ENCODE data around the gene TCEANC. TPM values are rescaled to one million over a fixed set of nuclear protein-coding genes. Genes with fewer than 3 reads are reported as not detected.

TCEANC gene
- total RNA-seq, 1 experiment from 2014 or later: 0.92 TPM

- no peaks in the 10 kb centered on the region for H3K9me3 ChIP-seq (ENCODE audit: control insufficient read depth, insufficient read depth, low read depth, low read length)
- ChIA-PET POLR2A (no interaction called here), CTCF (no interaction called here)
- in situ Hi-C loops (cut with HindIII; ENCODE audit: low pct_unique_long_range_greater_than_20kb, low sequenced_read_pairs): no loop called here
- TF ChIP-seq SIN3A (IDR thresholded peaks at IDR 0.05; ENCODE audit: borderline replicate concordance, insufficient read depth, low read depth, low read length) (no peak), POLR2AphosphoS5 (IDR thresholded peaks at IDR 0.05; ENCODE audit: low read depth, low read length) (no peak), TCF7L2 (IDR thresholded peaks at IDR 0.05; ENCODE audit: low read depth, low read length) (no peak), REST (IDR thresholded peaks at IDR 0.05; ENCODE audit: insufficient read depth in 1 of 2, low read depth in 2 of 2, low read length in 1 of 2) (no peak)
- TF ChIP-seq, protein P1, sequence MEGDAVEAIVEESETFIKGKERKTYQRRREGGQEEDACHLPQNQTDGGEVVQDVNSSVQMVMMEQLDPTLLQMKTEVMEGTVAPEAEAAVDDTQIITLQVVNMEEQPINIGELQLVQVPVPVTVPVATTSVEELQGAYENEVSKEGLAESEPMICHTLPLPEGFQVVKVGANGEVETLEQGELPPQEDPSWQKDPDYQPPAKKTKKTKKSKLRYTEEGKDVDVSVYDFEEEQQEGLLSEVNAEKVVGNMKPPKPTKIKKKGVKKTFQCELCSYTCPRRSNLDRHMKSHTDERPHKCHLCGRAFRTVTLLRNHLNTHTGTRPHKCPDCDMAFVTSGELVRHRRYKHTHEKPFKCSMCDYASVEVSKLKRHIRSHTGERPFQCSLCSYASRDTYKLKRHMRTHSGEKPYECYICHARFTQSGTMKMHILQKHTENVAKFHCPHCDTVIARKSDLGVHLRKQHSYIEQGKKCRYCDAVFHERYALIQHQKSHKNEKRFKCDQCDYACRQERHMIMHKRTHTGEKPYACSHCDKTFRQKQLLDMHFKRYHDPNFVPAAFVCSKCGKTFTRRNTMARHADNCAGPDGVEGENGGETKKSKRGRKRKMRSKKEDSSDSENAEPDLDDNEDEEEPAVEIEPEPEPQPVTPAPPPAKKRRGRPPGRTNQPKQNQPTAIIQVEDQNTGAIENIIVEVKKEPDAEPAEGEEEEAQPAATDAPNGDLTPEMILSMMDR (IDR thresholded peaks at IDR 0.05): no peak
- DNase-seq (ENCODE audit: low read depth, low spot score) (no peak), ATAC-seq (no peak)
- intact Hi-C loops (cut with micrococcal nuclease; ENCODE audit: unreplicated experiment): no loop called here
- no TSS peak for BruUV-seq (replicated peaks)
- no peaks in the 10 kb centered on the region for H3K4me1 ChIP-seq (ENCODE audit: control insufficient read depth, insufficient read depth, low read length)
- H3K27me3 ChIP-seq (ENCODE audit: control insufficient read depth, insufficient read depth, low read length): no peaks in the 10 kb centered on the region
- H3K36me3 ChIP-seq (ENCODE audit: control insufficient read depth, insufficient read depth, low read length): no peaks in the 10 kb centered on the region
- H3K4me3 ChIP-seq (ENCODE audit: low read depth in 2 of 2, low read length in 2 of 2): no peak overlapping the region
- no peak overlapping the region for H3K27ac ChIP-seq (ENCODE audit: low read length)
Observed at GRCh38 chrX:13703135-13703534, 50.2 kb downstream of the TCEANC start.

DNA sequence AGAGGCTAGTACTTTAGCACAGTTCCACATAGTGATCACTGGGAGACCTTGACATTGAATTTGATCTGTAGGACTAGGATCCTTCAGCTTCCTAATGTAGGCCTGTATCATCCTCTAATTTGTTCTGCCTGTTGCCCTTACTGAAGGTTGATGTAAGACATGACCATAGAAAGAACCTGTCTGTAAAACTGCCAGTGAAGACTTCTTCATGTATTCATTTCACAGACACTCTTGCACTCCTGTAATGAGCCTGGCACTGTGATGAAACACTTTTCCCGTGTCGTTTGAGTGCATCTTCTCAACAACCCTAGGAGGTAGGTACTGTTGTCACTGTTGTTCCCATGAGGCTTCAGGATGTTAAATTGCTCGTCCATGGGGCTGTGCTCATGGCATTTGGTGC lies 50.6 kb downstream of the TCEANC start:
- BruUV-seq (replicated peaks): no TSS peak
- Histone ChIP-seq H3K27me3 (ENCODE audit: control insufficient read depth, insufficient read depth, low read length) (no peaks in the 10 kb centered on the region), H3K36me3 (ENCODE audit: control insufficient read depth, insufficient read depth, low read length) (no peaks in the 10 kb centered on the region), H3K4me1 (ENCODE audit: control insufficient read depth, insufficient read depth, low read length) (no peaks in the 10 kb centered on the region), H3K4me3 (ENCODE audit: low read depth in 2 of 2, low read length in 2 of 2) (no peak overlapping the region), H3K9me3 (ENCODE audit: control insufficient read depth, insufficient read depth, low read depth, low read length) (no peaks in the 10 kb centered on the region), H3K27ac (ENCODE audit: low read length) (no peak overlapping the region)
- in situ Hi-C loops (cut with HindIII; ENCODE audit: low pct_unique_long_range_greater_than_20kb, low sequenced_read_pairs): no loop called here
- ChIA-PET POLR2A (no interaction called here), CTCF (no interaction called here)
- intact Hi-C loops (cut with micrococcal nuclease; ENCODE audit: unreplicated experiment): no loop called here
- TF ChIP-seq POLR2AphosphoS5 (IDR thresholded peaks at IDR 0.05; ENCODE audit: low read depth, low read length): no peak
- ATAC-seq (no peak), DNase-seq (ENCODE audit: low read depth, low spot score) (no peak)

DNA sequence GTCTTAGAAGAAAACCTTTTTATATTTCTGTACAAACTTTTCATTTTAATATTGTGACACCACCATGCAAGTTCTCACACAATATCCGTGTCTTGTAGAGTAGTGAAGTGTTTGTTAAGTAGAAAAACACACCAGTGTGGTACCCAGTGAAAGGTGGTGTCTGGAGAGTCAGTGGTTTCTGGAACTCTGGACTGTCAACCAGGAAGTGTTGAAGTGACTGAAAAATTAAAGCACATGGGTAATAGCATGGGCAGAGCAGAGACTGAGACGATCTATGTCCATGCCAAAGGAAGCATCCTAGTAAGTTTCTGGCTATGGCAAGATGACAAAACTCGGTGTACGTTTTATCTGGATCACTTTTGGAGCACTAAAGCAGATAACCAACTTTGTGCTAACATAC lies 58.2 kb downstream of the TCEANC start:
- no peaks in the 10 kb centered on the region for H3K27me3 ChIP-seq (ENCODE audit: control insufficient read depth, insufficient read depth, low read length)
- no peaks in the 10 kb centered on the region for H3K9me3 ChIP-seq (ENCODE audit: control insufficient read depth, insufficient read depth, low read depth, low read length)
- H3K4me1 ChIP-seq (ENCODE audit: control insufficient read depth, insufficient read depth, low read length): no peaks in the 10 kb centered on the region
- ATAC-seq (no peak), DNase-seq (ENCODE audit: low read depth, low spot score) (no peak)
- no peak overlapping the region for H3K27ac ChIP-seq (ENCODE audit: low read length)
- intact Hi-C loops (cut with micrococcal nuclease; ENCODE audit: unreplicated experiment): no loop called here
- H3K4me3 ChIP-seq (ENCODE audit: low read depth in 2 of 2, low read length in 2 of 2): no peak overlapping the region
- in situ Hi-C loops (cut with HindIII; ENCODE audit: low pct_unique_long_range_greater_than_20kb, low sequenced_read_pairs): no loop called here
- BruUV-seq (replicated peaks): no TSS peak
- TF ChIP-seq POLR2AphosphoS5 (IDR thresholded peaks at IDR 0.05; ENCODE audit: low read depth, low read length) (no peak), TCF7L2 (IDR thresholded peaks at IDR 0.05; ENCODE audit: low read depth, low read length) (no peak), REST (IDR thresholded peaks at IDR 0.05; ENCODE audit: insufficient read depth in 1 of 2, low read depth in 2 of 2, low read length in 1 of 2) (no peak), SIN3A (IDR thresholded peaks at IDR 0.05; ENCODE audit: borderline replicate concordance, insufficient read depth, low read depth, low read length) (no peak)
- TF ChIP-seq, protein P1 (IDR thresholded peaks at IDR 0.05): no peak
- H3K36me3 ChIP-seq (ENCODE audit: control insufficient read depth, insufficient read depth, low read length): no peaks in the 10 kb centered on the region; the same call in 1 of the 2 replicates
- ChIA-PET POLR2A (no interaction called here), CTCF (no interaction called here)
